Epithelial cell of proximal tubule (primary cell): ENCODE measurements around the gene ARHGAP1. TPM values are rescaled to one million over a fixed set of nuclear protein-coding genes. Genes with fewer than 3 reads are reported as not detected.

ENCODE experiments used
- DNase-seq: peaks from one replicate; pipeline ENCODE4 v3.0.0-alpha.2; 2011; ENCODE audit warnings: low read depth
- H3K4me3 ChIP-seq: 2 replicates; pipeline ENCODE4 v1.5.1; 2011; ENCODE audit warnings: low read depth, mild to moderate bottlenecking, low read length
- CTCF ChIP-seq: conservative IDR thresholded peaks from 2 replicates; pipeline ENCODE4 v1.5.1; 2012; ENCODE audit warnings: low read depth, mild to moderate bottlenecking, low read length
- total RNA-seq: library from RNA; depleted of rRNA; stranded (reverse); fragments of >200 nt; gene quantifications from 2 replicates; pipeline ENCODE4 v1.2.3, GENCODE V29; 2015

ARHGAP1 gene
- total RNA-seq, 1 donor from 2014 or later, result 29.1 TPM

- DNase-seq, result no peak
- no peak overlapping the region for H3K4me3 ChIP-seq
- no peak for TF ChIP-seq CTCF
Measured at GRCh38 chr11:46641639-46642038, 58.8 kb downstream of the ARHGAP1 start.

- H3K4me3 ChIP-seq, result no peak overlapping the region
- no peak for DNase-seq
- TF ChIP-seq CTCF, result no peak
Measured at GRCh38 chr11:46640036-46640788, 60.2 kb downstream of the ARHGAP1 start.

GRCh38 chr11:46639197-46639839 lies 61.1 kb downstream of the ARHGAP1 start:
- no peak for DNase-seq

GRCh38 chr11:46637546-46637945 lies 62.9 kb downstream of the ARHGAP1 start:
- no peak for TF ChIP-seq CTCF
- no peak for DNase-seq
- no peak overlapping the region for H3K4me3 ChIP-seq

More at GRCh38 chr11:46639197-46639839, 61.1 kb downstream of the ARHGAP1 start:
- H3K4me3 ChIP-seq, result no peak overlapping the region
- TF ChIP-seq CTCF, result no peak

- H3K4me3 ChIP-seq, result no peak overlapping the region
- DNase-seq, result no peak
- no peak for TF ChIP-seq CTCF
Measured at GRCh38 chr11:46635557-46636139, 64.8 kb downstream of the ARHGAP1 start.

GRCh38 chr11:46633291-46634217 lies 66.9 kb downstream of the ARHGAP1 start:
- H3K4me3 ChIP-seq, result no peak overlapping the region
- no peak for TF ChIP-seq CTCF
- DNase-seq, result no peak
